ENCODE results near the gene EFS. TPM values are rescaled to one million over a fixed set of nuclear protein-coding genes. Genes with fewer than 3 reads are reported as not detected.

EFS gene, protein sequence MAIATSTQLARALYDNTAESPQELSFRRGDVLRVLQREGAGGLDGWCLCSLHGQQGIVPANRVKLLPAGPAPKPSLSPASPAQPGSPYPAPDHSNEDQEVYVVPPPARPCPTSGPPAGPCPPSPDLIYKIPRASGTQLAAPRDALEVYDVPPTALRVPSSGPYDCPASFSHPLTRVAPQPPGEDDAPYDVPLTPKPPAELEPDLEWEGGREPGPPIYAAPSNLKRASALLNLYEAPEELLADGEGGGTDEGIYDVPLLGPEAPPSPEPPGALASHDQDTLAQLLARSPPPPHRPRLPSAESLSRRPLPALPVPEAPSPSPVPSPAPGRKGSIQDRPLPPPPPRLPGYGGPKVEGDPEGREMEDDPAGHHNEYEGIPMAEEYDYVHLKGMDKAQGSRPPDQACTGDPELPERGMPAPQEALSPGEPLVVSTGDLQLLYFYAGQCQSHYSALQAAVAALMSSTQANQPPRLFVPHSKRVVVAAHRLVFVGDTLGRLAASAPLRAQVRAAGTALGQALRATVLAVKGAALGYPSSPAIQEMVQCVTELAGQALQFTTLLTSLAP
- 4.7 and 15.0 TPM in 2 replicates for total RNA-seq

DNA sequence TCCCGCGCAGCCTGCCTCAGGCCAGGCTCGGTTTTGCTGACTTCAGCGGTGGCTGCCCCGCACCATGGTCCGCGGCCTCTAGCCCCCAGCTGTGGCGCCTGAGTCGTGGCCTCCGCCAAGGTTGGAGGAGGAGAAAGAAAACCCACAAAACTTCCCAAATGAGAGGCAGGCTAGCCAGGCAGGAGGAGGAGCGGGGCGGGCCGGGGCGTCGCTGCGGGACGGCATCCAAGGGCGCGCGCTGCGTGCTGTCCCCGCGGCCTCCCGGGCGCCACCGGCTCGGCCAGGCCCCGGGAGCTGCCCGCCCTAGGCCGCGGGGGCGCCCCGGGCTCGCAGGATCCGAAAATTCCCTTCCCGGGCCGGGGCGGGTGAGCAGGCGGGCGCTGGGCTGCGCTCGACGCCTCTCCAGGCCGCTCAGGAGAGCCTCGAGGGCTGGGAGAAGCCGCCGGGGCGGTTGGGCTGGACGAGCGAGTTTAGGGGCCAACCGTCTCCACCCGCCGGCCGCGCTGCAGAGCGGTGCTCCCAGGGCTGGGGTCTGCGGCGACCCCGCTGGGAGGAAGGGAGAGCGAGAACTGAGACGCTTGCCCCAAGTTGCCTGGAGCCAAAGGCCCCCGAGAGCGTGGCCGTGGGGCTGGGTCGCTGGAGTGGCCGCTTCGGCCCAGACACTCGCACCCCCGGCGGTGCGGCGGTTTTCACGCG, at the start of gene EFS:
Gene EFS (minus strand): TSS at position 137 of the 696 bp plus-strand sequence. CDS start 147 bp downstream, outside the sequence.

GRCh38 chr14:23407516-23408306, 42.7 kb upstream of the EFS start, which contains the start of gene MYH6:
Gene MYH6 (minus strand): TSS chr14:23408273. CDS start chr14:23407223, 1,050 bp downstream.

DNA sequence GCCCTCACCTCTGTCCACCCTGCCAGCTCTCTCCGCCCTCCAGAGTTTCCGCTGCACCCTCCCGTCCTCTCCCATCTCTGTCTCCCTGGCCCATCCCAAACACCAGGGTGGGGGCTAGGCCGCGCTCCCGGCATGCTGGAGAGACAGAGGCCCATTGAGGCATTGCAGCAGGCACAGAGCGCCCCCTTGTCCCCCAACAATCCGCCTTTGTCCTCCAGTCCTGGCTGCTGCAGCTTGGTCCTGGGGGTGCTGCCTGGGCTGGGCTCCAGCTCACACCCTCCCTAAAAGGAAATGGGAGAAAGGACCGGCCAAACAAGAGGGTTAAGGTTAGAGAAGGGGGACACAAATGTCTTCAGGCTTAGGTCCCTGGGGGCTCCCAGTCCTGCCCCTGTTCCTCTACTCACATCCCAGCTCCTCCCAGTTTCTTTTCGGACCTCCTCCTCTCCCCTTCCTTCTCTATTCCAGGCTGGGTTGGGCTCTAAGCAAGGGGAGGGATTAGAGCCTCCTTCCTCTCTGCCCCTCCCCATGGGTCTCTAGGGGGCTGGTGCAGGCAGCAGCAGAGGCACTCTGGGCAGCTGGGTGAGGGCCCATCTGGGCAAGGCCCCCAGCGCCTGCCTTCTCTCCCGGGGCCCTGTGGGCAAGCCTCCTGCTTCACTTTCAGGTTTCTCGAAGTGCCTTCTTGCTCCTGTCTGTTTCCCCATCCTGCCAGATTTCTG, 11.7 kb upstream of the EFS start, which contains the start of gene CMTM5:
Gene CMTM5 (plus strand): TSS at position 565 of the 716 bp plus-strand sequence. CDS start 206 bp downstream, outside the sequence.

DNA sequence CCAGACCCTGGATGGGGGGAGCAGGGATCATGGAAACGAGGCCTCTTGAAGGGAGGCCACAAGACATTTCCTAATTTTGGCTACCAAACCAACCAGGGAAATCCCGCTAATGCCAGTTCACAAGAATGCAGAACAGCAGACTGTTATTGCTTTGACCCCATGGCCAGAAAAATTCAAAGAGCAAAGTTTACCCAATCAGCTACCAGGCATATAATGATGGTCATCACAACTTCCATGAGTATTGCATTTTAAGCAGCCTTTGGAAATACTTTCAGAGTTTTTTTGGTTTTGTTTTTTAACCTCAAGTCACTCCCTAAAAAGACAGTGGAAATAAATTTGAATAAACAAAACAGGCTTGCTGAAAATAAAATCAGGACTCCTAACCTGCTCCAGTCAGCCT, 7.5 kb upstream of the EFS start, which contains the start of gene IL25:
Gene IL25 (plus strand): TSS at position 301 of the 400 bp plus-strand sequence.

GRCh38 chr14:23352506-23353432, 12.2 kb downstream of the EFS start, which contains the start of gene SLC22A17:
Gene SLC22A17 (minus strand): TSS chr14:23352887.

DNA sequence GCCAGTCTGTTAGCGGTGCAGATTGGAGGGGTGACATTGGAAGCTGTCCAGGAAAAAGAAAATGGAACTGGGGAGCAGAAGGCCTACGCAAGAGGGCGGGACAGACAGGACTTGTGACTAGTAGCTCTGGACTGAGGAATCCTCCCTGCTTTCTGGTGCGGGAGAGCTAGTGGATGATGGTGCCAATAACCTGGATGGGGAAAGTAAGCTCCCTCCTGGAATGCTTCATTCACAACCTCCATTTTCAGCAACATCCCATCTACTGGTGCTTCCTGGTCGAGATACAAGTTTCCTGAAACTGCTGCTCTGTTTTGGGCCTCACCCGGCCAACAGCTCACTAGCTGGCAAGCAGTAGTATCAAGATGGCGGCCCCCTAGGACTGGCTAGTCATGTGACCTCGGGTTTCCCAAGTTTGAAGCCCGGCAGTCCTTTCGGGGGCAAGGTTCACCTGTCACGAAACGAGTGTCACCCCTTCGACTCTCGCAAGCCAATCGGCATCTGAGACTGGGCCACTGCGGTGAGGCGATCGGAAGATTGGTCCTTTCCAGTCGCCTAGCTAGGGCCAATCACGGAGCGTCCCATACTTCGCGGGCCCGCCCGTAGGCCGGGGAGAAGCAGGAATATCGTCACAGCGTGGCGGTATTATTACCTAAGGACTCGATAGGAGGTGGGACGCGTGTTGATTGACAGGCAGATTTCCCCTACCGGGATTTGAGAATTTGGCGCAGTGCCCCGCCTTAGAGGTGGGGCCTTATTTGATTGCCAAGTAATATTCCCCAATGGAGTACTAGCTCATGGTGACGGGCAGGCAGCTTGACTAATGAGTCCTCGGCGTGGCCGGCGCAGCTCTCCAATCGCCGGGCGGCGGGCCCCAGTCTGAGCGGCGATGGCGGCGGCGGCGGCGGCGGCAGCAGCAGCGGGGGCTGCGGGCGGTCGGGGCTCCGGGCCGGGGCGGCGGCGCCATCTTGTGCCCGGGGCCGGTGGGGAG, 44.1 kb downstream of the EFS start, which contains the start of gene PABPN1:
Gene PABPN1 (plus strand): TSS at position 874 of the 988 bp plus-strand sequence. CDS start 13 bp downstream, at position 887.

GRCh38 chr14:23306412-23307145, 58.4 kb downstream of the EFS start, which contains the start of gene BCL2L2:
Gene BCL2L2 (plus strand): TSS chr14:23306833. CDS start chr14:23307768, 935 bp downstream.

Other genes starting within 250 kb of the EFS start
- not detected in 2 replicates for gene CEBPE, start 245.9 kb downstream of the EFS start, total RNA-seq
- gene SLC7A8, start 181.5 kb downstream of the EFS start, total RNA-seq, result 8.0 and 8.6 TPM in 2 replicates
- gene RNF212B, start 127.2 kb downstream of the EFS start, total RNA-seq, result not detected in 2 replicates
- gene HOMEZ, start 79.0 kb downstream of the EFS start, total RNA-seq, result 4.2 and 6.4 TPM in 2 replicates
- 3.9 and 5.0 TPM in 2 replicates for gene PPP1R3E, start 62.3 kb downstream of the EFS start, total RNA-seq
- 31.4 and 31.5 TPM in 2 replicates for gene BCL2L2, start 58.3 kb downstream of the EFS start, total RNA-seq
- gene PABPN1, start 43.7 kb downstream of the EFS start, total RNA-seq, result 59.7 and 77.2 TPM in 2 replicates
- gene SLC22A17, start 12.3 kb downstream of the EFS start, total RNA-seq, result 31.1 and 46.3 TPM in 2 replicates
- not detected in 2 replicates for gene IL25, start 7.6 kb upstream of the EFS start, total RNA-seq
- gene CMTM5, start 11.9 kb upstream of the EFS start, total RNA-seq, result 0.17 and 0.65 TPM in 2 replicates
- not detected in 2 replicates for gene MYH6, start 43.1 kb upstream of the EFS start, total RNA-seq
- not detected in 2 replicates for gene MYH7, start 70.5 kb upstream of the EFS start, total RNA-seq
- 28.5 and 31.1 TPM in 2 replicates for gene NGDN, start 104.5 kb upstream of the EFS start, total RNA-seq
- 0.52 and 0.83 TPM in 2 replicates for gene ZFHX2, start 186.6 kb upstream of the EFS start, total RNA-seq
- 25.5 and 26.2 TPM in 2 replicates for gene THTPA, start 191.1 kb upstream of the EFS start, total RNA-seq
- gene AP1G2, start 202.6 kb upstream of the EFS start, total RNA-seq, result 10.2 and 10.6 TPM in 2 replicates
- gene JPH4, start 213.6 kb upstream of the EFS start, total RNA-seq, result not detected in 2 replicates

All from smooth muscle cell of the pulmonary artery (primary cell).